Endothelial cell of umbilical vein (primary cell): ENCODE results near the gene CELF2. TPM values are rescaled to one million over a fixed set of nuclear protein-coding genes. Genes with fewer than 3 reads are reported as not detected.

Source experiments
- BruUV-seq: library from RNA; stranded (reverse); fragments of 400-500 nt; replicated peaks from 2 replicates; lab custom pipeline; 2021; lab: Mats Ljungman, UMichigan
- CTCF ChIA-PET: fragments of 300-600, 350-600 bp; sonication (Branson Sonifier 250); formaldehyde crosslinking; loops from one replicate; lab custom pipeline; 2021; ENCODE audit warnings: antibody characterized with exemption, inconsistent platforms; lab: Charles Lee
- POLR2A ChIA-PET: fragments of 300-600, 350-600 bp; sonication (Branson Sonifier 250); formaldehyde crosslinking; loops from one replicate; lab custom pipeline; 2021; ENCODE audit warnings: antibody characterized with exemption, inconsistent platforms; lab: Charles Lee
- DNase-seq: peaks from one replicate; pipeline ENCODE4 v3.0.0-alpha.2; 2011; ENCODE audit warnings: low read depth, low spot score
- FAIRE-seq: peaks from 2 replicates; lab custom pipeline; 2011; peaks lifted over from hg19 to GRCh38; lab: Jason Lieb, UNC
- H2AFZ ChIP-seq: 2 replicates; pipeline ENCODE4 v1.6.0; 2012; ENCODE audit warnings: low read depth, low read length, control low read depth, inconsistent platforms
- H3K27ac ChIP-seq: 2 replicates; pipeline ENCODE4 v1.5.1; 2011; ENCODE audit warnings: low read depth, mild to moderate bottlenecking, control low read depth, low read length, moderate library complexity; ENCODE audit not compliant: insufficient read depth
- H3K27me3 ChIP-seq, 2 experiments: 2 replicates each; pipeline versions ENCODE4 v1.6.0 to v1.6.1; 2011; ENCODE audit warnings: low read length in 2 of 2, mixed read lengths in 1 of 2; ENCODE audit not compliant: control insufficient read depth in 2 of 2, insufficient read depth in 2 of 2
- H3K36me3 ChIP-seq, 2 experiments: 2 replicates in 1 of 2; 3 replicates in 1 of 2; pipeline ENCODE4 v1.5.1; 2011; ENCODE audit warnings: low read length in 2 of 2, mild to moderate bottlenecking in 1 of 2, moderate library complexity in 1 of 2; ENCODE audit not compliant: control insufficient read depth in 2 of 2, insufficient read depth in 2 of 2; ENCODE audit errors: extremely low read depth in 1 of 2
- H3K4me1 ChIP-seq: 3 replicates; pipeline ENCODE4 v1.5.1; 2011; ENCODE audit warnings: mild to moderate bottlenecking, low read length; ENCODE audit not compliant: control insufficient read depth, insufficient read depth; ENCODE audit errors: extremely low read depth
- H3K4me2 ChIP-seq: 2 replicates; pipeline ENCODE4 v1.6.1; 2011; ENCODE audit warnings: low read length, control low read depth, mixed read lengths; ENCODE audit not compliant: insufficient read depth
- H3K4me3 ChIP-seq, 3 experiments: fragments of 200-600 bp in 1 of 3; sonication (generic), shearing (Covaris generic) in 1 of 3; replicated peaks in 1 of 3; 2 replicates each; pipeline ENCODE4 v1.5.1; 2011 to 2016; ENCODE audit warnings: control low read depth in 3 of 3, low read length in 3 of 3, mild to moderate bottlenecking in 2 of 3, inconsistent platforms in 1 of 3, low read depth in 1 of 3, moderate library complexity in 1 of 3; ENCODE audit not compliant: insufficient read depth in 1 of 3
- H3K79me2 ChIP-seq: 2 replicates; pipeline ENCODE4 v1.6.0; 2012; ENCODE audit warnings: low read length, inconsistent platforms; ENCODE audit not compliant: control insufficient read depth, insufficient read depth
- H3K9ac ChIP-seq: replicated peaks from 2 replicates; pipeline ENCODE3; 2011; ENCODE audit warnings: low read length, control low read depth; ENCODE audit not compliant: insufficient read depth; ENCODE audit errors: extremely low read depth
- H3K9me1 ChIP-seq: replicated peaks from 3 replicates; pipeline ENCODE4 v1.6.0; 2011; ENCODE audit warnings: mild to moderate bottlenecking, low read length; ENCODE audit not compliant: control insufficient read depth, insufficient read depth; ENCODE audit errors: extremely low read depth
- H3K9me3 ChIP-seq: replicated peaks from 2 replicates; pipeline ENCODE4 v1.5.1; 2012; ENCODE audit warnings: low read length, inconsistent platforms; ENCODE audit not compliant: control insufficient read depth, insufficient read depth
- H4K20me1 ChIP-seq: replicated peaks from 2 replicates; pipeline ENCODE3; 2011; ENCODE audit warnings: mild to moderate bottlenecking, low read length; ENCODE audit not compliant: control insufficient read depth, insufficient read depth; ENCODE audit errors: extremely low read depth
- EZH2 ChIP-seq: IDR thresholded peaks from 2 replicates; pipeline ENCODE4 v1.6.1; 2012; ENCODE audit warnings: borderline replicate concordance, low read depth, mild to moderate bottlenecking, moderate library complexity, low read length, inconsistent platforms; ENCODE audit not compliant: severe bottlenecking
- FOS ChIP-seq: IDR thresholded peaks from 2 replicates; pipeline ENCODE4 v1.6.1; 2011; ENCODE audit warnings: mild to moderate bottlenecking, low read length, moderate library complexity, borderline replicate concordance; ENCODE audit not compliant: insufficient read depth
- GATA2 ChIP-seq: IDR thresholded peaks from 2 replicates; pipeline ENCODE4 v1.7.0; 2011; ENCODE audit warnings: low read depth, mild to moderate bottlenecking, moderate library complexity, mixed read lengths, low read length; ENCODE audit not compliant: insufficient read length, insufficient read depth
- JUN ChIP-seq: IDR thresholded peaks from 2 replicates; pipeline ENCODE4 v1.6.1; 2011; ENCODE audit warnings: borderline replicate concordance, low read depth; ENCODE audit not compliant: insufficient read length, insufficient read depth
- MYC ChIP-seq: IDR thresholded peaks from one replicate; pipeline ENCODE4 v1.6.1; 2011; ENCODE audit warnings: mild to moderate bottlenecking, low read depth, low read length
- POLR2A ChIP-seq: IDR thresholded peaks from 2 replicates; pipeline ENCODE4 v1.6.1; 2012; ENCODE audit warnings: low read depth, mild to moderate bottlenecking, control low read depth, low read length
- POLR2AphosphoS5 ChIP-seq: IDR thresholded peaks from 2 replicates; pipeline ENCODE4 v1.6.1; 2012; ENCODE audit warnings: low read depth, mild to moderate bottlenecking, control low read depth, low read length, moderate library complexity; ENCODE audit not compliant: insufficient read depth
- dilution Hi-C: fragments of 300-500 bp; cut with MboI; formaldehyde crosslinking; loops from one replicate; pipeline ENCODE4 v1.15.0; 2019; ENCODE audit warnings: low sequenced_read_pairs; ENCODE audit not compliant: extremely low pct_ligation_motif_present
- intact Hi-C: fragments of 100-400 bp; cut with micrococcal nuclease; formaldehyde crosslinking; loops from one replicate; pipeline ENCODE4 v1.10.0; 2022
- polyA plus RNA-seq, 4 experiments: library from polyadenylated mRNA; depleted of rRNA in 3 of 4; stranded (reverse) in 3 of 4; unstranded in 1 of 4; fragments of >200 nt; gene quantifications; 2 replicates each; pipeline versions ENCODE4 v1.2.1 to v1.2.3, GENCODE V29; 2011 to 2012; ENCODE audit warnings: missing spikeins in 1 of 4
- total RNA-seq: library from RNA; stranded (reverse); gene quantifications from 2 replicates; pipeline ENCODE4 v1.2.3, GENCODE V29; 2021
- TF ChIP-seq, protein P1 (sequence below): IDR thresholded peaks from 2 replicates; pipeline ENCODE4 v1.6.1; 2011; ENCODE audit not compliant: insufficient read depth, insufficient read length
- TF ChIP-seq, protein P2 (sequence below), 2 donors: IDR thresholded peaks; 1 replicate in 1 of 2; 2 replicates in 1 of 2; pipeline ENCODE4 v1.5.1; 2011; ENCODE audit warnings: low read length in 2 of 2, mild to moderate bottlenecking in 2 of 2, moderate library complexity in 2 of 2, control low read depth in 1 of 2, inconsistent platforms in 1 of 2, low read depth in 1 of 2; ENCODE audit not compliant: insufficient read depth in 1 of 2; ENCODE audit errors: extremely low read depth in 1 of 2

Gene CELF2
- total and polyA plus RNA-seq, 2 donors (not counting 3 experiments of a cell fraction or from before 2014, with no cell fraction given) = 21.6 to 42.6 TPM

DNA sequence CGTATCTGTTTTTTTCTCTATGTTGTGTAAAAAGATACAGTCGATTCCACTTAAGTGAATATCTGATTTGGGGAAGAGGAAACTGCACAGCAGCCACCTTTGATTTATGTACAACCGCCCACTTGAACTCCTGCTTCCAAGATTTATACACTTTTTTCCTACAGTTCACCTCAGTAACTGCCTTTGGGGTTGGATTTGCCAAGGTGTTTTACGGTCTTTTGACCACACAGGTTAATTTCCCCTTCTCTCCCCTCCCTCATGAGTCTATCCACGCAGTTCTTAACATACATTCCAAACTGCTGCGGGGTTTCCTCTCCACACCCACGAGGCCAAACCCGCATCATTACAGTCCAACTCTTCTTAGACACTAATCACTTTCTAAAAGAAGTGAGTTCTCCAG lies 316.8 kb downstream of the CELF2 start:
- H3K27ac ChIP-seq = no peak overlapping the region
- ChIA-PET CTCF (no interaction called here), POLR2A (no interaction called here)
- H3K4me2 ChIP-seq = no peak overlapping the region
- no peak overlapping the region for H3K4me3 ChIP-seq
- H4K20me1 ChIP-seq = no peaks in the 10 kb centered on the region
- DNase-seq (no peak), FAIRE-seq (no peak)
- H3K9ac ChIP-seq = no peak overlapping the region
- TF ChIP-seq GATA2 (no peak), JUN (no peak), FOS (no peak), POLR2AphosphoS5 (no peak), EZH2 (no peak), POLR2A (no peak), MYC (no peak)
- TF ChIP-seq, protein P1, sequence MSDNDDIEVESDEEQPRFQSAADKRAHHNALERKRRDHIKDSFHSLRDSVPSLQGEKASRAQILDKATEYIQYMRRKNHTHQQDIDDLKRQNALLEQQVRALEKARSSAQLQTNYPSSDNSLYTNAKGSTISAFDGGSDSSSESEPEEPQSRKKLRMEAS = no peak
- TF ChIP-seq, protein P2, sequence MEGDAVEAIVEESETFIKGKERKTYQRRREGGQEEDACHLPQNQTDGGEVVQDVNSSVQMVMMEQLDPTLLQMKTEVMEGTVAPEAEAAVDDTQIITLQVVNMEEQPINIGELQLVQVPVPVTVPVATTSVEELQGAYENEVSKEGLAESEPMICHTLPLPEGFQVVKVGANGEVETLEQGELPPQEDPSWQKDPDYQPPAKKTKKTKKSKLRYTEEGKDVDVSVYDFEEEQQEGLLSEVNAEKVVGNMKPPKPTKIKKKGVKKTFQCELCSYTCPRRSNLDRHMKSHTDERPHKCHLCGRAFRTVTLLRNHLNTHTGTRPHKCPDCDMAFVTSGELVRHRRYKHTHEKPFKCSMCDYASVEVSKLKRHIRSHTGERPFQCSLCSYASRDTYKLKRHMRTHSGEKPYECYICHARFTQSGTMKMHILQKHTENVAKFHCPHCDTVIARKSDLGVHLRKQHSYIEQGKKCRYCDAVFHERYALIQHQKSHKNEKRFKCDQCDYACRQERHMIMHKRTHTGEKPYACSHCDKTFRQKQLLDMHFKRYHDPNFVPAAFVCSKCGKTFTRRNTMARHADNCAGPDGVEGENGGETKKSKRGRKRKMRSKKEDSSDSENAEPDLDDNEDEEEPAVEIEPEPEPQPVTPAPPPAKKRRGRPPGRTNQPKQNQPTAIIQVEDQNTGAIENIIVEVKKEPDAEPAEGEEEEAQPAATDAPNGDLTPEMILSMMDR (IDR thresholded peaks at IDR 0.05; ENCODE audit: extremely low read depth in 1 of 2, insufficient read depth in 1 of 2, low read depth in 1 of 2, low read length in 2 of 2) = no peak
- intact Hi-C loops = no loop called here
- H3K4me1 ChIP-seq = peaks cover 4% of the 10 kb centered on the region
- no peaks in the 10 kb centered on the region for H3K9me1 ChIP-seq
- no peaks in the 10 kb centered on the region for H3K36me3 ChIP-seq
- dilution Hi-C loops = no loop called here
- H3K27me3 ChIP-seq = no peaks in the 10 kb centered on the region
- H3K9me3 ChIP-seq = no peaks in the 10 kb centered on the region
- no TSS peak for BruUV-seq
- H2AFZ ChIP-seq = no peak overlapping the region
- H3K79me2 ChIP-seq = no peaks in the 10 kb centered on the region
